Effector CD8-positive, alpha-beta T cell (primary cell): ENCODE data around the gene TMEM108.

Experiments used
- DNase-seq: peaks from one replicate; lab custom pipeline; 2025; lab: John Stamatoyannopoulos, UW

TMEM108 gene

GRCh38 chr3:133162670-133163305, 124.6 kb downstream of the TMEM108 start:
- no peak for DNase-seq

- DNase-seq, result no peak
These were observed 129.3 kb downstream of the TMEM108 start for GRCh38 chr3:133167340-133168024.

- no peak for DNase-seq
These were observed 129.8 kb downstream of the TMEM108 start for GRCh38 chr3:133168025-133168401.

- DNase-seq, result no peak
These were observed 131.3 kb downstream of the TMEM108 start for GRCh38 chr3:133169331-133170068.

GRCh38 chr3:133171831-133172230, 133.6 kb downstream of the TMEM108 start:
- no peak for DNase-seq

GRCh38 chr3:133181392-133182150, 143.4 kb downstream of the TMEM108 start:
- no peak for DNase-seq

GRCh38 chr3:133187870-133188379, 149.7 kb downstream of the TMEM108 start:
- no peak for DNase-seq

GRCh38 chr3:133188996-133189395, 150.8 kb downstream of the TMEM108 start:
- DNase-seq, result no peak

GRCh38 chr3:133189893-133190292, 151.7 kb downstream of the TMEM108 start:
- DNase-seq, result no peak

- no peak for DNase-seq
These were observed 153.6 kb downstream of the TMEM108 start for GRCh38 chr3:133191818-133192217.

GRCh38 chr3:133192363-133192945, 154.3 kb downstream of the TMEM108 start:
- no peak for DNase-seq

- no peak for DNase-seq
These were observed 154.8 kb downstream of the TMEM108 start for GRCh38 chr3:133192967-133193366.

- DNase-seq, result no peak
These were observed 158.3 kb downstream of the TMEM108 start for GRCh38 chr3:133196527-133196926.

- no peak for DNase-seq
These were observed 159.4 kb downstream of the TMEM108 start for GRCh38 chr3:133197619-133198018.

GRCh38 chr3:133206921-133207320, 168.7 kb downstream of the TMEM108 start:
- no peak for DNase-seq

- no peak for DNase-seq
These were observed 170.0 kb downstream of the TMEM108 start for GRCh38 chr3:133208184-133208583.

- DNase-seq, result no peak
These were observed 171.8 kb downstream of the TMEM108 start for GRCh38 chr3:133209871-133210550.

GRCh38 chr3:133210656-133211055, 172.5 kb downstream of the TMEM108 start:
- no peak for DNase-seq

- DNase-seq, result no peak
These were observed 173.3 kb downstream of the TMEM108 start for GRCh38 chr3:133211449-133211848.

- DNase-seq, result no peak
These were observed 173.7 kb downstream of the TMEM108 start for GRCh38 chr3:133211856-133212255.

- no peak for DNase-seq
These were observed 175.7 kb downstream of the TMEM108 start for GRCh38 chr3:133213937-133214336.
